Measurements from ENCODE around the gene FAM13C. TPM values are rescaled to one million over a fixed set of nuclear protein-coding genes. Genes with fewer than 3 reads are reported as not detected.

FAM13C gene
- total RNA-seq, 2 donors from 2014 or later, result 56.7 to 66.7 TPM

GRCh38 chr10:59372543-59372942 is 10.2 kb upstream of the FAM13C start:
- Histone ChIP-seq H3K9me3 (no peaks in the 10 kb centered on the region), H3K4me1 (replicated peaks) (no peaks in the 10 kb centered on the region), H3K27me3 (replicated peaks; ENCODE audit: insufficient read depth) (no peaks in the 10 kb centered on the region), H3K4me3 (no peak overlapping the region), H3K36me3 (no peaks in the 10 kb centered on the region), H3K27ac (no peak overlapping the region)
- DNase-seq (ENCODE audit: low spot score), result no peak
- 89% methylated on average over 1 of the region's 1 CpG for WGBS
- no peak for TF ChIP-seq POLR2A (IDR thresholded peaks at IDR 0.05)
- TF ChIP-seq, protein P1, sequence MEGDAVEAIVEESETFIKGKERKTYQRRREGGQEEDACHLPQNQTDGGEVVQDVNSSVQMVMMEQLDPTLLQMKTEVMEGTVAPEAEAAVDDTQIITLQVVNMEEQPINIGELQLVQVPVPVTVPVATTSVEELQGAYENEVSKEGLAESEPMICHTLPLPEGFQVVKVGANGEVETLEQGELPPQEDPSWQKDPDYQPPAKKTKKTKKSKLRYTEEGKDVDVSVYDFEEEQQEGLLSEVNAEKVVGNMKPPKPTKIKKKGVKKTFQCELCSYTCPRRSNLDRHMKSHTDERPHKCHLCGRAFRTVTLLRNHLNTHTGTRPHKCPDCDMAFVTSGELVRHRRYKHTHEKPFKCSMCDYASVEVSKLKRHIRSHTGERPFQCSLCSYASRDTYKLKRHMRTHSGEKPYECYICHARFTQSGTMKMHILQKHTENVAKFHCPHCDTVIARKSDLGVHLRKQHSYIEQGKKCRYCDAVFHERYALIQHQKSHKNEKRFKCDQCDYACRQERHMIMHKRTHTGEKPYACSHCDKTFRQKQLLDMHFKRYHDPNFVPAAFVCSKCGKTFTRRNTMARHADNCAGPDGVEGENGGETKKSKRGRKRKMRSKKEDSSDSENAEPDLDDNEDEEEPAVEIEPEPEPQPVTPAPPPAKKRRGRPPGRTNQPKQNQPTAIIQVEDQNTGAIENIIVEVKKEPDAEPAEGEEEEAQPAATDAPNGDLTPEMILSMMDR (IDR thresholded peaks at IDR 0.05), result no peak
- intact Hi-C loops (cut with DNase I), result no loop called here

- no peak for DNase-seq (ENCODE audit: low spot score)
- intact Hi-C loops (cut with DNase I), result no loop called here
- Histone ChIP-seq H3K9me3 (no peaks in the 10 kb centered on the region), H3K27me3 (replicated peaks; ENCODE audit: insufficient read depth) (no peaks in the 10 kb centered on the region), H3K4me3 (no peak overlapping the region), H3K27ac (no peak overlapping the region), H3K4me1 (replicated peaks) (no peaks in the 10 kb centered on the region), H3K36me3 (no peaks in the 10 kb centered on the region)
- TF ChIP-seq, protein P1 (IDR thresholded peaks at IDR 0.05), result no peak
- no peak for TF ChIP-seq POLR2AphosphoS5 (IDR thresholded peaks at IDR 0.05)
- no peak for TF ChIP-seq POLR2A (IDR thresholded peaks at IDR 0.05)
- 46% methylated on average over 3 of the region's 3 CpGs for WGBS
These were observed 3.9 kb upstream of the FAM13C start for GRCh38 chr10:59366290-59366689.

DNA sequence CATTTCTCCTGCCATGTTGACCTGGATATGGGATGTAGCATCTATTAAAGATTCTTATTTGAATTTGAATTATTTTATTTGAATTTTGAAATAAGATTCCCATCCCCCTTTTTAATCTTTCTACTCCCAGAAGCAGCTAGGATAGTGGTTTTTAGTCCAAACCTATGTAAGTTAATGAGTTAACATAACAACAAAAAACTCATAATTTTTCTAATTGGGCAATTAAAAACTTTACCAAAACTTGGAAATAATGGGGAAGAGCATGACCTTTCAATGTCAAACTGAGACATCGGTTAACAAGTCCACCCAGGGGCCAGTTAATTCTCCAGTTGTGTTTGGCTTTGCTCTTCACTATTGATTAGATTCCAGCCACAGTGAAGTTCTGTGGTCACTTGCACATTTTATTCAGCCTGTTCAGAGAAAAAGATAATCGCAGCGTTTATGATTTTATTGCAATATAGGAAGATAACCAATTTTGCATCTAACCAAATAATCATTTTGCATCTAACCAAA is 1.2 kb upstream of the FAM13C start:
- intact Hi-C loops (cut with DNase I), result no loop called here
- TF ChIP-seq POLR2AphosphoS5 (IDR thresholded peaks at IDR 0.05) (no peak), POLR2A (IDR thresholded peaks at IDR 0.05) (no peak)
- TF ChIP-seq, protein P1 (IDR thresholded peaks at IDR 0.05), result no peak
- no peaks in the 10 kb centered on the region for H3K9me3 ChIP-seq
- H3K27ac ChIP-seq, result peak overlapping the region; percentile 93 to 96
- 83% methylated on average over 3 of the region's 3 CpGs for WGBS
- peak overlapping the region in 1 of 2 donors; percentile 56 for H3K4me3 ChIP-seq
- H3K36me3 ChIP-seq, result no peaks in the 10 kb centered on the region
- no peaks in the 10 kb centered on the region for H3K27me3 ChIP-seq (replicated peaks; ENCODE audit: insufficient read depth)
- H3K4me1 ChIP-seq (replicated peaks), result no peaks in the 10 kb centered on the region
- no peak for DNase-seq (ENCODE audit: low spot score)

DNA sequence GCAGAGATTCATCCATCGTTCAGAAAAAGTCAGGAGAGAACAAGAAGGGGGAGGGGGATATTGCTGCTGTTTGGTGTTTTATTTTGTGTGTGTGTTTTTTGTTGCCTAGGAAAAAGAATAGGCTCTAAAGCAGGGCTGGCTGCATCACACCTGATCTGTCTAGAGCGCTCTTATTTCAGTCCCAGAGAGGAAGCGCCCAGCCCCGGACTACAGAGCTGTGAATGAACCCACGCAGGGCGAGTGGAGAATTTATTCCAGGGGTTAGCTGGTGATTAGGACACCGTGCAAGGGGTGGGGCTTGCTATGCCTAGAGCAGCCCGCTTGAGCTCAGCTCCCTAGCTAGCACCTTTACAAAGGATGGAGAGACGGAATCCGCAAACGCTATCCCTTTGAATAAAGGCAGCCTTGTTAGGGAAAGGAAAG is 621 bp upstream of the FAM13C start:
- Histone ChIP-seq H3K36me3 (no peaks in the 10 kb centered on the region), H3K27me3 (replicated peaks; ENCODE audit: insufficient read depth) (no peaks in the 10 kb centered on the region), H3K27ac (peak overlapping the region; percentile 93 to 96), H3K9me3 (no peaks in the 10 kb centered on the region), H3K4me3 (peak overlapping the region; percentile 54 to 56), H3K4me1 (replicated peaks) (peaks cover 2% of the 10 kb centered on the region)
- intact Hi-C loops (cut with DNase I), result no loop called here
- DNase-seq (ENCODE audit: low spot score), result peak; percentile 78
- TF ChIP-seq POLR2A (IDR thresholded peaks at IDR 0.05) (peak; percentile 17), POLR2AphosphoS5 (IDR thresholded peaks at IDR 0.05) (peak; percentile 30)
- TF ChIP-seq, protein P1 (IDR thresholded peaks at IDR 0.05), result no peak
- WGBS, result 1% methylated on average over 11 of the region's 11 CpGs

- TF ChIP-seq, protein P1 (IDR thresholded peaks at IDR 0.05), result no peak
- peak; percentile 23 for TF ChIP-seq POLR2AphosphoS5 (IDR thresholded peaks at IDR 0.05)
These were observed 646 bp downstream of the FAM13C start for GRCh38 chr10:59361663-59362143.

More at GRCh38 chr10:59361663-59362143, 646 bp downstream of the FAM13C start:
- 28% methylated on average over 2 of the region's 2 CpGs for WGBS
- H3K27me3 ChIP-seq (replicated peaks; ENCODE audit: insufficient read depth), result no peaks in the 10 kb centered on the region
- intact Hi-C loops (cut with DNase I), result no loop called here
- peaks cover 6% of the 10 kb centered on the region for H3K4me1 ChIP-seq (replicated peaks)
- no peak for DNase-seq (ENCODE audit: low spot score)
- no peaks in the 10 kb centered on the region for H3K36me3 ChIP-seq
- peak overlapping the region; percentile 54 to 56 for H3K4me3 ChIP-seq
- H3K27ac ChIP-seq, result peak overlapping the region; percentile 93 to 96
- no peaks in the 10 kb centered on the region for H3K9me3 ChIP-seq

Data from prostate gland (tissue), 2 donors.